GM12878 (cell line): ENCODE results near the gene SPATA2. TPM values are rescaled to one million over a fixed set of nuclear protein-coding genes. Genes with fewer than 3 reads are reported as not detected.
A peak's percentile ranks its signal among the peaks of the same experiment; 100 is the strongest.
"Not testable (repeated sequence)": the region's sequence is repeated elsewhere in the genome, so short reads cannot be mapped to it uniquely, and the experiment has no call there.

Source experiments
- ATAC-seq: fragments of 200-7000 bp; cut with Tn5 transposase; 3 replicates; pipeline ENCODE4 v1.9.1; 2020; ENCODE audit warnings: mild to moderate bottlenecking, moderate library complexity
- BruUV-seq: library from RNA; stranded (reverse); fragments of 400-500 nt; replicated peaks from 2 replicates; lab custom pipeline; 2021; lab: Mats Ljungman, UMichigan
- CTCF ChIA-PET: fragments of 300-600 bp; sonication (Branson Sonifier 250); formaldehyde crosslinking; extraction: SDS; loops from one replicate; lab custom pipeline; 2021; ENCODE audit warnings: inconsistent platforms; lab: Yijun Ruan, JAX
- POLR2A ChIA-PET: fragments of 350-600 bp; formaldehyde crosslinking; extraction: SDS; loops from one replicate; lab custom pipeline; 2021; ENCODE audit warnings: inconsistent platforms; lab: Charles Lee
- RAD21 ChIA-PET: fragments of 300-600 bp; sonication (Branson Sonifier 250); formaldehyde crosslinking; loops from one replicate; lab custom pipeline; 2023; ENCODE audit warnings: antibody characterized with exemption; ENCODE audit not compliant: unreplicated experiment; lab: Charles Lee
- SMC1A ChIA-PET: fragments of 300-600 bp; sonication (Branson Sonifier 250); formaldehyde crosslinking; loops from one replicate; lab custom pipeline; 2023; ENCODE audit not compliant: unreplicated experiment, uncharacterized antibody; lab: Charles Lee
- DNase-seq: peaks from one replicate; pipeline ENCODE4 v3.0.0-alpha.2; 2011; ENCODE audit warnings: low read depth, low spot score
- FAIRE-seq: peaks from 3 replicates; lab custom pipeline; 2011; peaks lifted over from hg19 to GRCh38; lab: Jason Lieb, UNC
- H2AFZ ChIP-seq: 2 replicates; pipeline ENCODE4 v1.6.0; 2011; ENCODE audit warnings: low read depth, low read length, control low read depth; ENCODE audit not compliant: control insufficient read depth
- H3K27ac ChIP-seq: 2 replicates; pipeline ENCODE4 v1.5.1; 2011; ENCODE audit warnings: control low read depth; ENCODE audit not compliant: control insufficient read depth, insufficient read depth
- H3K27me3 ChIP-seq, 2 experiments: replicated peaks in 1 of 2; 2 replicates each; pipeline versions ENCODE4 v1.6.0 to v1.6.1; 2011; ENCODE audit warnings: low read length in 1 of 2; ENCODE audit not compliant: control insufficient read depth in 2 of 2, insufficient read depth in 2 of 2
- H3K36me3 ChIP-seq, 2 experiments: 2 replicates each; pipeline ENCODE4 v1.5.1; 2011; ENCODE audit warnings: low read length in 1 of 2; ENCODE audit not compliant: control insufficient read depth in 2 of 2, insufficient read depth in 2 of 2
- H3K4me1 ChIP-seq: 2 replicates; pipeline ENCODE4 v1.6.1; 2011; ENCODE audit warnings: mild to moderate bottlenecking, low read length, moderate library complexity, mixed read lengths; ENCODE audit not compliant: control insufficient read depth, insufficient read depth
- H3K4me2 ChIP-seq: 2 replicates; pipeline ENCODE4 v1.6.0; 2011; ENCODE audit warnings: control low read depth; ENCODE audit not compliant: control insufficient read depth, insufficient read depth
- H3K4me3 ChIP-seq: fragments of 200-600 bp; sonication (generic); 2 replicates; pipeline ENCODE4 v1.5.1; 2016
- H3K79me2 ChIP-seq: 2 replicates; pipeline ENCODE4 v1.6.0; 2011; ENCODE audit warnings: low read length; ENCODE audit not compliant: control insufficient read depth, insufficient read depth
- H3K9ac ChIP-seq: 2 replicates; pipeline ENCODE4 v1.8.0; 2011; ENCODE audit warnings: low read length, control low read depth, mixed read lengths; ENCODE audit not compliant: control insufficient read depth, insufficient read depth
- H3K9me3 ChIP-seq: replicated peaks from 3 replicates; pipeline ENCODE4 v1.5.1; 2011; ENCODE audit warnings: mild to moderate bottlenecking, low read length; ENCODE audit not compliant: control insufficient read depth, insufficient read depth
- H4K20me1 ChIP-seq: 2 replicates; pipeline ENCODE4 v1.6.0; 2011; ENCODE audit not compliant: control insufficient read depth, insufficient read depth
- ATF7 ChIP-seq: fragments of 450-650 bp; IDR thresholded peaks from 2 replicates; pipeline ENCODE4 v1.6.1; 2016; ENCODE audit warnings: low read depth, mild to moderate bottlenecking
- CBFB ChIP-seq: IDR thresholded peaks from 2 replicates; pipeline ENCODE4 v1.6.1; 2016; ENCODE audit warnings: antibody characterized with exemption, low read depth
- EZH2 ChIP-seq: IDR thresholded peaks from 2 replicates; pipeline ENCODE4 v1.6.1; 2012; ENCODE audit warnings: low read depth, mild to moderate bottlenecking, control low read depth, inconsistent platforms, low read length, borderline replicate concordance; ENCODE audit not compliant: control insufficient read depth
- GATAD2B ChIP-seq: fragments of 450-650 bp; conservative IDR thresholded peaks from 2 replicates; pipeline ENCODE4 v1.6.1; 2017; ENCODE audit warnings: low read depth, mild to moderate bottlenecking, moderate library complexity
- HCFC1 ChIP-seq: fragments of 150-350 bp; IDR thresholded peaks from 2 replicates; pipeline ENCODE4 v1.6.1; 2014; ENCODE audit warnings: low read length
- JUNB ChIP-seq: IDR thresholded peaks from 2 replicates; pipeline ENCODE4 v1.6.1; 2016; ENCODE audit warnings: antibody characterized with exemption, mild to moderate bottlenecking
- MYC ChIP-seq: IDR thresholded peaks from 2 replicates; pipeline ENCODE4 v1.6.1; 2011; ENCODE audit warnings: mild to moderate bottlenecking, low read length, moderate library complexity, inconsistent platforms; ENCODE audit not compliant: insufficient read depth, insufficient replicate concordance, insufficient read length, severe bottlenecking
- NFYB ChIP-seq: IDR thresholded peaks from 2 replicates; pipeline ENCODE4 v1.6.1; 2011; ENCODE audit warnings: low read depth, mild to moderate bottlenecking, low read length, improper control_type of control experiment, moderate library complexity; ENCODE audit not compliant: insufficient read depth
- STAT3 ChIP-seq: IDR thresholded peaks from 2 replicates; pipeline ENCODE4 v1.6.1; 2011; ENCODE audit warnings: low read depth, low read length, improper control_type of control experiment
- YY1 ChIP-seq: IDR thresholded peaks from 2 replicates; pipeline ENCODE4 v1.6.1; 2011; ENCODE audit warnings: low read depth, mild to moderate bottlenecking, low read length
- ZNF24 ChIP-seq: fragments of 450-650 bp; IDR thresholded peaks from 2 replicates; pipeline ENCODE4 v1.6.1; 2017; ENCODE audit warnings: antibody characterized with exemption, mild to moderate bottlenecking
- WGBS: methylation state at CpG from one replicate; pipeline ENCODE4 v1.1.6; 2016; ENCODE audit warnings: low lambda C conversion rate; ENCODE audit not compliant: insufficient replicate concordance, insufficient coverage; ENCODE audit errors: missing lambda C conversion rate; 5-methylcytosine and 5-hydroxymethylcytosine counted together
- in situ Hi-C: fragments of 300-500 bp; cut with MboI; formaldehyde crosslinking; loops from 9 replicates; pipeline ENCODE4 v1.14.3; 2018; ENCODE audit warnings: mixed read lengths
- intact Hi-C: fragments of 100-400 bp; cut with micrococcal nuclease; formaldehyde crosslinking; loops from one replicate; pipeline ENCODE4 v1.14.2; 2022; ENCODE audit not compliant: unreplicated experiment
- polyA plus RNA-seq, 11 experiments: library from polyadenylated mRNA; depleted of rRNA in 4 of 11; unstranded in 6 of 11; stranded (reverse) in 5 of 11; fragments of >200 nt; fragmentation: Nextera tagmentation in 4 of 11; fragmentation: Illumina TruSeq in 1 of 11; extraction: Ambion mirVana in 4 of 11; extraction: Trizol in 1 of 11; gene quantifications; 1 replicate in 1 of 11; 2 replicates in 10 of 11; pipeline versions ENCODE4 v1.2.1 to v1.2.3, GENCODE V29; 2011 to 2016; ENCODE audit warnings: inconsistent platforms in 2 of 11, missing spikeins in 2 of 11, low read depth in 1 of 11
- total RNA-seq, 4 experiments: library from RNA; depleted of rRNA in 3 of 4; stranded (reverse); fragments of >200 nt in 3 of 4; fragmentation: Illumina TruSeq in 1 of 4; extraction: Trizol in 1 of 4; gene quantifications; 2 replicates each; pipeline versions ENCODE4 v1.2.1 to v1.2.3, GENCODE V29; 2013 to 2021

Gene SPATA2
- total and polyA plus RNA-seq, 10 of the 15 experiments (the other 5 are each of a cell fraction or from before 2014, with no cell fraction given), result 0.93 to 11.7 (median 5.6) TPM

DNA sequence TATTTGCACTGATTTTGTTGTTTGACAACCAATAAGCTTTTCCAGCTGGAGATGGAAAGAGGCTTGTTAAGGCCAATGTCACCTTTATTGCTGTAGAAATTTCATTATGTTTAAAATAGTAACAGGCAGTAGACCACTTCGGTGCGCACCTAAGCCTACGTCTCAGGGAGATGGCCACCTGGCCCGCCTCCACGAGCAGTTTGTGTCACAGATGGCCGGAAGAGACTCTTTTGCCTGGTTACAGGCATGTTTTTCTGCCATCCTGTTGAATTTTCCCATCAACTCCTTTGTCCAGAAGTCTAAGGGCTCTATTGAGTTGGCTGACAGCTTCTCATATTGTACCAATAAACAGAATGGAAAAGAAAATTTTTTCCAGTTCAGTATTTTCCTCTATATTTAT, 51.7 kb downstream of the SPATA2 start:
- POLR2A ChIA-PET, result no interaction called here
- SMC1A ChIA-PET, result no interaction called here
- no TSS peak for BruUV-seq
- no peak for ATAC-seq
- Histone ChIP-seq H2AFZ (no peak overlapping the region), H4K20me1 (no peaks in the 10 kb centered on the region), H3K4me1 (peaks cover 19% of the 10 kb centered on the region), H3K36me3 (peaks cover 6 to 8% of the 10 kb centered on the region in 2 experiments; a peak in 2 of 4 replicates), H3K9ac (no peak overlapping the region), H3K27me3 (no peaks in the 10 kb centered on the region), H3K27ac (no peak overlapping the region), H3K79me2 (no peaks in the 10 kb centered on the region), H3K4me2 (no peak overlapping the region), H3K9me3 (no peaks in the 10 kb centered on the region), H3K4me3 (no peak overlapping the region)
- 96% methylated on average over 6 of the region's 6 CpGs for WGBS
- no peak for DNase-seq
- TF ChIP-seq CBFB (no peak), HCFC1 (no peak), EZH2 (no peak)
- RAD21 ChIA-PET, result no interaction called here
- in situ Hi-C loops, result loop anchor here (25.0 kb wide), 1 partner anchor 526 kb away; no protein-coding TSS in a partner anchor
- CTCF ChIA-PET, result interaction anchor here (1.1 kb wide), 1 partner anchor 329 kb away, joined by 3 read pairs; no protein-coding TSS in a partner anchor
- intact Hi-C loops, result no loop called here
- no peak for FAIRE-seq

DNA sequence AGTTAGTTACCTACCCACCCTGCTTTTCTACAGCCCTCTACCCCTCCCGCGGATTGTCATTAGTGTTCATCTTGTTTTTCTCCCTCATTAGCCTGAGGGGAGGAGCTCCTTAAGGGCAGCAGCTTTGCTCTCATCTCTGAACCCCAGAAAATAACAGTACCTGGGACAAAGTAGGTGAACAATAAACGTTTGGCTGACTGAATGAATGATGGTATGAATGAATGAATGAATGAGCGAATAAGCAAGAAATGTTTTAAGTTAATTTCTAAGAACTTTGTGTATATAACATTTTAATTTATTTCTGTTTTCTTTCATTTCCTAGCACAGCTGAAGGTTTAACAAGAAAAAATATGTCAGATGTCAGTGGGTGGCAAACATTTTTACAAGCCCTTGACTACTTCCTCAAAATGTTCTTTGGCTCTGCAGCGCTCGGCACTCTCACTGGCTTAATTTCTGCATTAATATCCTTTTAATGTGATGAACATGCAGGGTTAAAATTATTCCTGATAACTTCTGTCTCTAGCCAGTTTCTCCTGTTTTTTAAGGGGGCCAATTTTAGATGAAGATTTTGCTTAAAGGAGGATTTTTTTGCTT, 52.6 kb downstream of the SPATA2 start:
- TF ChIP-seq JUNB (no peak), YY1 (no peak), ZNF24 (peak; percentile 67; the same call in 1 of the 2 replicates), NFYB (no peak), GATAD2B (no peak), MYC (no peak), STAT3 (no peak), ATF7 (no peak)
- no peaks in the 10 kb centered on the region for H4K20me1 ChIP-seq
- in situ Hi-C loops, result loop anchor here (25.0 kb wide), 1 partner anchor 525 kb away; no protein-coding TSS in a partner anchor
- H3K27me3 ChIP-seq, result no peaks in the 10 kb centered on the region
- peaks cover 6 to 8% of the 10 kb centered on the region in 2 experiments; a peak in 2 of 4 replicates for H3K36me3 ChIP-seq
- SMC1A ChIA-PET, result interaction anchor here (0.6 kb wide), 1 partner anchor 14 kb away, joined by 3 read pairs; no protein-coding TSS in a partner anchor
- H3K4me3 ChIP-seq, result no peak overlapping the region
- no peak for DNase-seq
- WGBS, result 83% methylated on average over 6 of the region's 6 CpGs
- FAIRE-seq, result no peak
- ATAC-seq, result no peak
- no peak overlapping the region for H2AFZ ChIP-seq
- no peaks in the 10 kb centered on the region for H3K9me3 ChIP-seq
- H3K79me2 ChIP-seq, result no peaks in the 10 kb centered on the region
- no peak overlapping the region for H3K4me2 ChIP-seq
- intact Hi-C loops, result no loop called here
- H3K27ac ChIP-seq, result no peak overlapping the region
- CTCF ChIA-PET, result no interaction called here
- H3K4me1 ChIP-seq, result peaks cover 12% of the 10 kb centered on the region
- BruUV-seq, result no TSS peak
- POLR2A ChIA-PET, result no interaction called here
- RAD21 ChIA-PET, result no interaction called here
- H3K9ac ChIP-seq, result no peak overlapping the region

DNA sequence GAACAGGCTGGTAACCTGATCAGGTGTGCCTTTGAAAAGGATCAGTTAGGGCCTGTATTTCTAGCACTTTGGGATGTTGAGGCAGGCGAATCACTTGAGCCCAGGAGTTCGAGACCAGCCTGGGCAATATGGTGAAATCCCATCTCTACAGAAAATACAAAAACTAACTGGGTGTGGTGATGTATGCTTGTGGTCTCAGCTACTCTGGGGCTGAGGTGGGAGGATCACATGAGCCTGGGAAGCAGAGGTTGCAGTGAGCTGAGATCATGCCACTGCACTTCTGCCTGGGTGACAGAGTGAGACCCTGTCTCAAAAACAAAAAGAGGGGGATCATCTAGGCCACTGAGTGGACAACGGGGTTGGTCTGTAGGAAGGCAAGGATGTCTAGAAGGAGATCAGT, 54.1 kb downstream of the SPATA2 start:
- ChIA-PET SMC1A (interaction anchor here (1.6 kb wide), 1 partner anchor 86 kb away, joined by 4 read pairs; no protein-coding TSS in a partner anchor), CTCF (interaction anchor here (0.6 to 0.7 kb wide), 2 partner anchors 15 to 257 kb away, joined by 3 read pairs; no protein-coding TSS in a partner anchor)
- H3K27me3 ChIP-seq, DNase-seq, H3K4me2 ChIP-seq, H3K79me2 ChIP-seq, H3K27ac ChIP-seq, intact Hi-C loops, FAIRE-seq, RAD21 ChIA-PET, H4K20me1 ChIP-seq, H3K9ac ChIP-seq, H3K9me3 ChIP-seq, BruUV-seq, H3K4me3 ChIP-seq, H2AFZ ChIP-seq, H3K4me1 ChIP-seq, POLR2A ChIA-PET, ATAC-seq: not testable (repeated sequence)
- H3K36me3 ChIP-seq, result peaks cover 8 to 11% of the 10 kb centered on the region in 2 experiments; a peak in 2 of 4 replicates
- 74% methylated on average over 3 of the region's 3 CpGs for WGBS
- in situ Hi-C loops, result loop anchor here (25.0 kb wide), 1 partner anchor 524 kb away; no protein-coding TSS in a partner anchor
